T follicular helper cell (primary cell): ENCODE results near the gene SLC25A34.
"Not testable (repeated sequence)": the region's sequence is repeated elsewhere in the genome, so short reads cannot be mapped to it uniquely, and the experiment has no call there.

Experiments
- DNase-seq: peaks from one replicate; pipeline ENCODE4 v3.0.0-alpha.2; 2020; ENCODE audit warnings: low read depth
- total RNA-seq, 2 experiments: gene quantifications; one replicate each; lab custom pipeline; 2026; lab: John Stamatoyannopoulos, UW

Gene SLC25A34
- 2.6 to 3.2 reads per million in 2 experiments for total RNA-seq

DNA sequence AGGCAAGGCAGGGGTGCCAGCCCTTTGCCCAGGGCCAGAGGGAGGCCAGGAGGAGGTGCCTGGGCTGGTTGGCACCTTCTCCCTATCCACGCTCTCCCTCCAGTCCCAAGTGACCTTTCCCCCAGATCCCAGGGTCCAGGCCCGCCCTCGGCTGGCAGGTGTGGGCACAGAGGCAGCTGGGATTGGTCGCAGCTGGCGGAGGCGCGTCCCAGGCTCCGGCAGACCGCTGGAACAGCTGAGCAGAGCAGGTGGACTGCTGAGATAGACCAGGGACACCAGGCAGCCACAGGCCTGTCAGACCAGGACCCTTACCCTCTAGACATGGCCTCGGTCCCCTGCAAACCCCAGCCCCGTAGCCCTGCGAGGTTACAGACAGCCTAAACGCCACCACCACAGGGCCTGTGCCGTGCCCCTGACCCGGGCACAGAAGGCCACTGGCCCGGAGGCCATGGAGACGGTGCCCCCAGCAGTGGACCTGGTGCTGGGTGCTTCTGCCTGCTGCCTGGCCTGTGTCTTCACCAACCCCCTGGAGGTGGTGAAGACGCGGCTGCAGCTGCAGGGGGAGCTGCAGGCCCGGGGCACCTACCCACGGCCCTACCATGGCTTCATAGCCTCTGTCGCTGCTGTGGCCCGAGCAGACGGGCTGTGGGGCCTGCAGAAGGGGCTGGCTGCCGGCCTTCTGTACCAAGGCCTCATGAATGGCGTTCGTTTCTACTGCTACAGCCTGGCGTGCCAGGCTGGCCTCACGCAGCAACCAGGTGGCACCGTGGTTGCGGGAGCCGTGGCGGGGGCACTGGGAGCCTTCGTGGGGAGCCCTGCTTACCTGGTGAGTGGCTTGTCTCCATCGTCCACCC, at the start of gene SLC25A34:
SLC25A34 (plus strand) TSS at position 221 of the 854 bp plus-strand sequence; CDS start at position 449, 228 bp downstream.
- no peak for DNase-seq

DNA sequence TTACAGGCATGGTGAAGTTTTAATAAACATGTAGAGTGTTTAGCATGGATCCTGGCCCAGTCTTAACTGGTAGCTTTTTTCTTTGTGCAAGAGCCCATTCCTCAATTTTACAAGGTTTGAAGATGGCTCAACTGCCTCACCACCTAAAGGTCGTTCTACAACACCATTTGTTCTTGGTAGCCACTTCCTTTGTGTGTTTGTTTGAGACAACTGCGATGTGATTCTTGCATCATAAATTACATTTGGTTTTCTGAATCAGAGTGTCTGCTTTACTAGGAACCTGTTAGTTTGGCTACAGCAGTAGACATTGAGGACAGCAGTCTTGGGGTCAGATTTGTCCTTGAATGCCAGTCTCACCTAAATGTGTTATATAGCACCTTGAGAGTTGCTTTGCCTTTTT, 48.6 kb upstream of the SLC25A34 start:
- no peak for DNase-seq

DNA sequence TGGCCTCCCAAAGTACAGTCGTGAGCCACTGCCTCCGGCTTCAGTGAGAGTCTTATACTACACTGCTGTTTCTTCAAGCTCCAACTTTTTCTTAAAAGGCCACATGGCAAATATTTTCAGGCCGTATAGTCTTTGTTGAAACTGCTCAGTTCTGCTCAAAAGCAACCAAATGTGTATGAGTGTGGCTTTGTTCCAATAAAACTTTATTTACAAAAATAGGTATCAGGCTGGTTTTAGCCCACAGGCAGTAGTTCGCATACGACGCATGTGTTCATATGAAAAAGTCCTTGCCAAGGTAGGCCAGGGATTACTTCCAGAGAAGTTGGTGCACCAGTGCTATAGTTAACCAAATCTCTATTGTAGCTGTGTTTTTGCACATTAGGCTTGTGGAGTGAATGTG, 45.7 kb upstream of the SLC25A34 start:
- DNase-seq = no peak

DNA sequence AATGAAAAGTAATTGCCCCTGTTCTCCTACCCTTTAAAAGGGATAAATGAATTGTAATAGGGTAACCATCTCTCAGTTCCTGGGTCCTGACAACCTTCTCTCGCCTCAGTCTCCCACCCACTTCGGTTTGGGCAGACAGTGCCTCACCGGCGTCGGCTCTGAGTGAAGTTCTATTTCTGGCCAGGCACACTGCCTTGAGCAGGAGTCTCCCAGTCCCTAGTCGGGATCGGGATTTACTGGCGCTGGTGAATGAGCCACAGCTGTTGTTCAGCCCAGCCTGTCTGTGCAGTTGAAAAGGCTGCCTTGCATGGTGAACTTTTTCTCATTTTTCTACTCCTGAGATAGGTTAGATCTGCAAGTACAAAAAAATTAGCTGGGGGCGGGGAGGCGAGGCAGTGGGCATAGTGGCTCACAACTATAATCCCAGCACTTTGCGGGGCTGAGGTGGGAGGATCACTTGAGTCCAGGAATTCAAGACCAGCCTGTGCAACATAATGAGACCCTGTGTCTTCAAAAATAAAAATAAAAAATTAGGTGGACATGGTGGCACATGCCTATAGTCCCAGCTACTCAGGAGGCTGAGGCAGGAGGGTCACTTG, 44.5 kb upstream of the SLC25A34 start:
- no peak for DNase-seq

DNA sequence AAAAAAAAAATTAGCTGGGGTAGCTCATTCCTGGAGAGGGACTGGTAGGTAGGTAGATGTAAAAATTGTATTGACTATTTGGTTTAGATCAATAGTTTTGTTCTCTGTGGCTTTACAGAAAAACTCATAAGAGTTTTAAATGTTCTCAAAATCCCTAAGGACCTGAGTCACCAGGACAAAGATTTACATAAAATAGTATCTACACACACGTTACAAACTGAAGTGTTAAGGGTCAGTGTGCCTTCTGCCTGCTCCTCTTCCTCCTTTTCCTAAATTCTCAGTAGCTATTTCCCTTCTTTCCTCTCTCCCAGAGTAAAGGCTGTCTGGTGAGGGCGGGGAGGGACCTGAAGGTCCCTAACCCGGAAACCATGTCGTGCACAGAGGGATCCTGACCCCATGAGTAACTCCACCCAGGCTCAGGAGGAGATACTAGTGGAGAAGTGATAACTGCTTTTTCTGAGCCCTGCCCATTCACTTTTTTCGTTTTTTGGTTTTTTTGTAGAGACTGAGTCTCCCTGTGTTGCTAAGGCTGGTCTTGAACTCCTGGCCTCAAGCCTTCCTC, 43.9 kb upstream of the SLC25A34 start:
- DNase-seq = no peak

DNA sequence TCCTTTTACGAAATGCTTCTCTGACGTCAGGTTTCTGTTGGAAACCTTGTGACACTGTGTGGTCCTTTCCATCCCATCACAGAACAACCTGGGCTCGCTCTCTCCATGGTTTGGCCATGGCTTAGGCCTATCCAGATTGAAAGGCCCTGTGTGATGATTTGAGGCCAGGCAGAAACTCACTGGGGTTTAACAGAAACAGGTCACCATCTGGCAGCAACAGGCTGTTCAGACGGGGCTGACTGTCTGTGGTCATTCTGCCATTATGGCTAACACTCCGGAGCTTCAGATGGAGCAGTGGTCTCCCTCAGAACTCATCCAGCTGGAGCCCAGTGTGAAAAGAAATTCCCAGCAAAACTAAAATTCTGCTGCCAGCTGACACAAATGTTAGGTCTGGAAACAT, 42.7 kb upstream of the SLC25A34 start:
- no peak for DNase-seq

DNA sequence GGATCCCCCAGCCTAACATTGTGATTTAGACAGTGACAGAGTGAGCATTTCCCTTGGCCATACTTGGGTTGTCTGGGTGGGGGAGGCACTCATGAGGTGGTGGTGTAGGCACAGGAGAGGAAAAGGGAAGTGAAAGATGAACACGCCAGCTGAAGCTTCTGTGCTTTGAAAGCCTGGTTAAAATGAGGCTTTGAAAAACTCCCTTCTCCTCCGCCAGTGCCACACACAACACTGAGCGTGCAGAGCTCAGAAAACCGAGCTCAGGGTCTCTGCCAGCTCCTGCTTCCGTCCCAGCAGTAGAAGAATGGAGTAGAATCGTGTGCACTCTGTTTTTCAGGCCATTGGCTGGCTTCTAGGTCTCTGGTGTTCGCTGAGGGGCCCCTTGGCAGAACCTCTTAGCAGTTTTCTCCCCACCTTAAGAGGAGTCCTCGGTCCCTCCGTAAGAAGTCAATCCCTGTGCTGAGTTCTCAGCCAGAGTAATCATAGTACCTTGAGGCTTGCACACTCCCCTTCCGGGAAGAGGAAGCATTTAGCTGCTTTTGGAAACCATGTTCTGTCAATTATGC, 39.0 kb upstream of the SLC25A34 start:
- DNase-seq = no peak

DNA sequence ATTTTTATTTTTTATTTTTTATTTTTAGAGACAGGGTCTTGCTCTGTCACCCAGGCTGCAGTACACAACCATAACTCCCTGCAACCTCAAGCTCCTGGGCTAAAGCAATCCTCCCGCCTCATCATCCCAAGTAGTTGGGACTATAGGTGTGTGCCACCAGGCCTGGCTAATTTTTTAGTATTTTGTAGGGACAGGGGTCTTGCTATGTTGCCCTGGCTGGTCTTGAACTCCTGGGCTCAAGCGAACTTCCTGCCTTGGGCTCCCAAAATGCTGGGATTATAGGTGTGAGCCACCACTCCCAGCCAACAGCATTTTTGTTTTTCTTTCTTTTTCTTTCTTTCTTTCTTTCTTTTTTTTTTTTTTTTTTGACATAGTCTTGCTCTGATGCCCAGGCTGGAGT, 37.9 kb upstream of the SLC25A34 start:
- DNase-seq = no peak

DNA sequence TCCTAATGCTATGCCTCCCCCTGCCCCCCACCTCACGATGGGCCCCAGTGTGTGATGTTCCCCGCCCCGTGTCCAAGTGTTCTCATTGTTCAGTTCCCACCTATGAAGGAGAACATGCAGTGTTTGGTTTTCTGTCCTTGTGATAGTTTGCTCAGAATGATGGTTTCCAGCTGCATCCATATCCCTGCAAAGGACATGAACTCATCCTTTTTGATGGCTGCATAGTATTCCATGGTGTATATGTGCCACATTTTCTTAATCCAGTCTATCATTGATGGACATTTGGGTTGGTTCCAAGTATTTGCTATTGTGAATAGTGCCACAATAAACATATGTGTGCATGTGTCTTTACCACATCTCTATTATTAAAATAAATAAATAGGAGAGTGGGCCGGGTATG, 36.7 kb upstream of the SLC25A34 start:
- not testable (repeated sequence) for DNase-seq

DNA sequence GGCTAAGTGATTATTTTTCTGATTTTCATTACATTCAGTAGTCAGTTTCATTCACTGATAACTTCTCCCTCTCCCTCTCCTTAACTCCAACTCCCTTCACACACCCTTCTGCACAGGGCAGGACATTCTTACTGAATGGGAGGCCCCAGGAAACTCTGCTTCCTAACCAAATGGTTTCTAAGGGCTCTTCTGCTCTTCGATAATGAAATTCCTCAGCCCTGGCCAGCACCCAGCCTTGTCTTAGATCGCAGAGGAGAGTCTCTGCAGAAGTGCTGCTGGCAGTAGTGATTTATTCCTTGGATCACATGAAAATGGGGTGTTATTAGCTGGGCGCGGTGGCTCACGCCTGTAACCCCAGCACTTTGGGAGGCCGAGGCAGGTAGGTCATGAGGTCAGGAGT, 35.5 kb upstream of the SLC25A34 start:
- DNase-seq = no peak

DNA sequence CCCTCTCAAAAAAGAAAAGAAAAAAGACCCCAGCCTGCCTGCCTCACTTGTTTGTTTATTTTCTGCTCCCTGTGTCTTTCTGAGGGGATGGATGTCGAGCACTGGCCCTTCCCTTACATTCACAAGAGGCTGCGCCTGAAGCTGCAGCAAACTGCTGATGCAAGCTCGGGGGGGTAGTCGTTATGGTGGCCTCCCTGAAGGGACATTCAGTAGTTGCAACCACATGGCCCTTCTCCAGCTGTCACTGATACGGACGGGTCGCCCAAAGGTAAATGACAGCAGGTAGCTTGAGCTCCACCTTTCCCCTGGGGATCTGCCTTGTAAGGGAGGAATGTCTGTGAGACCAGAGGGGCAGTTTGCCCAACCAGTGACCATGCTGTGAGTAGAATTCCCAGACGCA, 34.3 kb upstream of the SLC25A34 start:
- no peak for DNase-seq

DNA sequence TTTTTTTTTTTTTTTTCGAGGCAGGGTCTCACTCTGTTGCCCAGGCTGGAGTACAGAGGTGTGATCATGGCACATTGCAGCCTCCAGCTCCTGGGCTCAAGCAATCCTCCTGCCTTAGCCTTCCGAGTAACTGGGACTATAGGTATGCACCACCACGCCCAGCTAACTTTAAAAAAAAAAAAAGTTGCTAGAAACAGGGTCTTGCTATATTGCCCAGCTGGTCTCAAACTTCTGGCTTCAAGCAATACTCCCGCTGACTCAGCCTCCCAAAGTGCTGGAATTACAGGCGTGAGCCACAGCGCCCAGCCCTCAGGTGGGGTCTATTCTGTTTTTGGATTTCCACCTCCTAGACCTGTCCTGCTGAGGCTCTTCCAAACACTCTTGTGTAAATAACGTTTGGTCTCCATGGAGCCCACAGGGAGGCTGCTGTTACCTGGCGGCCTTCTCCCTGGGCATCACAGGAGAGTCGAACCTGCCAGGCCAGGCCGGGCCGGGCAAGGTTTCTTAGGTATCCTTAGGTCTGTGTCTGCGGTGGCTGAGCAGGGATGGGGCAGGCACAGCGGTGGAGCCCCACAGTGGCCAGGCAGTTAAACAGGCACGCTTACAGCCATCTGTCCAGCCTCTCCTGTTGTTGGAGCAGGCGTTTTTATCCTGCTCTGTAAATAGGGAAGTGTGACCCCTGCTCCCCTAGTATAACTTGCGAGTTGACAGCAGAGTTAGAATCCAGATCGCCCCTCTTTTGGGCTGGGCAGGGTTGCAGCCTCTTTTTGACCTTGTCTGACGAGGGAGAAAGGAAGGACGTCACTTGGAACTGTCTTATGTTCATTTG, 33.1 kb upstream of the SLC25A34 start:
- DNase-seq = no peak

DNA sequence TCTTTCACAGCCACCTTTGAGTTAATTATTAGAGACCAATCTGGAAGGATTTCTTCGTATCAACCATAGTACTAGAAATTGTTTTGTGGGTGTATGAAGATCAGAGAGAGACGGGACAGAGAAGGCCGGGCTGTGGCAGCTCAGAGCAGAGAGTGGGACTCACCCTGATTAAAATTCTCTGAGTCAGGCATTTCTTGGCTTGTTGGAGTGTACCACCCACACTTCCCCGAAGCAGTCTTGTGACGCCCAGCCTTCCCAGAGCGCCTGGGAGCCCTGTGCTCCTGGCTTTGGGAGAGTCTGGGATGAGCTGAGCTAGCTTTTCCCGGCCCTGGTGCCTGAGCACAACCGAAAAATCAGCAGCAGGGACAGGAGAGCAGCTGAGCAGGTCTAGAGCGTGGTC, 32.5 kb upstream of the SLC25A34 start:
- DNase-seq = no peak

DNA sequence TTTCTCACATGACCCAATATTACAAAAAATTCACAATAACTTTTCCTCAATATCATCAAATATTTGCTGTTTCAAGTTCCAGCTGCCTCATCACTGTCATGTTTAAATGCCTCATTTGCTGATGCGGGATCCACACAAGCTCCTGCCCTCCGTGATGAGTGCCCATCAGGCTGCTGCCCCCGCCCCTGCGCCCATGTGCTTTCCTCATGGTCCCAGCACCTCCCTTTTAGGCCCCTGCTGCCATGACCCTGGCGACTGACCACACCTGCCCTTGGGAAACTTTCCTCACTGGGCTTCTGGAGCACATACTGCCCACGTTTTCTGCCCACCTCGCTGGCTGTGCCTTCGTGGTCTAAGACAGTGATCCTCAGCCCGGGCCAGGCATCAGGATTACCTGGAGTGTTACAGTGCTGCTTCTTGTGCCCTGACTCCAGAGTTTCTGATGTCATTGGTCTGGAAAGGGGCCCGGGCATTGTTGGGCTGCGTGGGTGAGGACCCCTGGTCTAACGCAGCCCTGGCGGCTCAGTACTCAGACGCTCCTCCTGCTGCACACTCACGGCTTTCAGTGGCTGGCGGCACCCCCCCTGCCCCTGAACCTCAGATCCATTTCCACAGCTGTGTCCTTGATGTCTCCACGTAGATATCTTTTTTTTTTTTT, 31.4 kb upstream of the SLC25A34 start:
- no peak for DNase-seq

DNA sequence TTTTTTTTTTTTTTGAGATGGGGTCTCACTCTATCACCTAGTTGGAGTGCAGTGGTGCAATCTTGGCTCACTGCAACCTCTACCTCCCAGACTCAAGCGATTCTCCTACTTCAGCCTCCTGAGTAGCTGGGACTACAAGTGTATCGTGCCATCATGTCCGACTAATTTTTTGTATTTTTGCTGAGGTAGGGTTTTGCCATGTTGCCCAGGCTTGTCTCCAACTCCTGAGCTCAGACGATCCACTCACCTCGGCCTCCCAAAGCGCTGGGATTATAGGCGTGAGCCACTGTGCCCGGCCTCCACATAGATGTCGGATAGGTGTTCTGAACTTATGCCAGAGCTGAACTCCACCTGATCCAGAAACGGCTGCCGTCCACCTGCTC, 30.9 kb upstream of the SLC25A34 start:
- DNase-seq = no peak

DNA sequence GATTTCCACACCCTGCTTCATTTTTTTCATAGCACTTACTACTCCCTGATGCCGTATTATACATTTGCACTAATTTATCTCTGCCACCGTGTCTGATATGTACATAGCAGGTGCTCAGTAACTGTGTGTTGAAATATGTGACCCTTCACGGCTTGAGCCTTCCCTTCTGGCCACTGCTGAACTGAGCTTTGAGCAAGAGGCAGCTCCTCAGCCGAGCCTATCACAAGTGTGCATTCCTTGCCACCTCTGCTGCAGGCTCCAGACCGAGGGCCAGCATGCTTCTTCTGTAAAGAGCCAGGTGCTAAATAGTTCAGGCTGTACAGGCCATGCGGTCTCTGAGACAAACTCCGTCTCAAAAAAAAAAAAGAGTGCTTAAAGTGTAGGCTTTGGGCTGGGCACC, 29.3 kb upstream of the SLC25A34 start:
- DNase-seq = no peak

DNA sequence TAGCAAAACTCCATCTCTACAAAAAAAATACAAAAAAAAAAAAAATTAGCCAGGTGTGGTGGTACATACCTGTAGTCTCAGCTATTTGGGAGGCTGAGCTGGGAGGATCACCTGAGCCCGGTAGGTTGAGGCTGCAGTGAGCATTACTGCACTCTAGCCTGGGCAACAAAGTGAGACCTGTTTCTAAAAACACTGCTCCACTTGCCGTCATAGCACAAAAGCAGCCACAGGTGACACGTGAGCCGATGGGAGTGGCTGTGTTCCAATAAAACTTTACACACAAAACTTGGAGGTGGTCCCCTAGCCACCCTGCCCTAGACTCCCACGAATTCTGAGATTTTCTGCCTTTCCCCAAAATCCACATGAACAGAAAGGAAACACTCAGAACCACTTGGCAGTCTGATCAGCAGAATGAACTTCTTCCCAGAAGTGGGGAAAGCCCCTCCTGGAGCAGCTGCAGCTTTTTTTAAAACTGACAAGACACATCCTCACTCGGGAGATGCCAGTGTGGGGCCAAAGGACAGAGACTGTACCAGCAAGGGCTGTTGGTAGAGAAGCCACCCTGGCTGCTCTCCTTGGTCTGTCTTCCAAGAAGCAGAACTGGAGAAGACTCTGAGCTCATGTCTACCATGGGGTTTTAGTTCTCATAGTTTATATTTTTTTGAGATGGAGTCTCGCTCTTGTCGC, 28.7 kb upstream of the SLC25A34 start:
- DNase-seq = no peak

DNA sequence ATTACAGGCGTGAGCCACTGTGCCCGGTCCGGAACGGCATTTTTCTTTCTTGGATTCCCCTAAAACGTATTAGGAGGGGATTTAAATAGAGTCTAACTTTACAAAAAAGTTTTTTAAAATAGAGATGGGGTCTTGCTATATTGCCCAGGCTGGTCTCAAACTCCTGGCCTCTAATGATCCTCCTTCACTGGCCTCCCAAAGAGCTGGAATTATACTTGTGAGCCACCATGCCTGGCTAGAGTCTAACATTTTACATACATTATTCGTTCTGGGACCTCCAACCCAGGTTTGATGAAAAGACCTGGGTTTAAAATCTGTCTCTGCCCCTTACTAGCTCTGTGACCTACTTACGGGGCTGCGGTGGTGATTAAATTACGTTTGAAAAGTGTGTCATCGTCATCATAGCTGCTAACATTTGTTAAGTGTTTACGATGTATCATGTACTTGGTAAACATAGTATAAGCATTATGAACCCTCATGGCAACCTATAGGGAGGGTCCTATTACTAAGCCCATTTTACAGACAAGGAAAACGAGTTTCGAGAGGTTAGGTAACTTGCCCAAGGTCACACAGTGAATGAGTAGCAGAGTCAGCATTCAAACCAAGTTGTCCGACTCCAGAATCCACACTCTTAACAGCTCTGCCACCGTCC, 27.4 kb upstream of the SLC25A34 start:
- no peak for DNase-seq

DNA sequence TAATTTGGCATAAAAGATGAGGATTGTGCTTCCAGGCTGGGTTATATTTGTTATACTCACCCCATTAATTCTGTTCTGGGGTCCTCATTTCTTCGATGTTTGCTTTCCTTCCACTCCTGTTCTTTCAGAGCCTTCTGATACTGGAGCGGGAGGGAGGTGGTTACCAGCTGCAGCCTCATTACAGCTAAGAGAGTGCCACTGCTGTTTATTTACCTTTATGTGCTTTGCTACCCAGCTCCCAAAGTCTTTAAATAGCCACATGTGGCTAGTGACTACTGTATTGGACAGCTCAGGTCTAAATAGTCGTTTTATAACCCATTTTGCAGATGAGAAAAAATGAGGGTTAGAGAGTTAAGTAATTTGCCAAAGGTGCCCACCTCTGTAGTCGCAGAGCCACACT, 26.8 kb upstream of the SLC25A34 start:
- DNase-seq = no peak

DNA sequence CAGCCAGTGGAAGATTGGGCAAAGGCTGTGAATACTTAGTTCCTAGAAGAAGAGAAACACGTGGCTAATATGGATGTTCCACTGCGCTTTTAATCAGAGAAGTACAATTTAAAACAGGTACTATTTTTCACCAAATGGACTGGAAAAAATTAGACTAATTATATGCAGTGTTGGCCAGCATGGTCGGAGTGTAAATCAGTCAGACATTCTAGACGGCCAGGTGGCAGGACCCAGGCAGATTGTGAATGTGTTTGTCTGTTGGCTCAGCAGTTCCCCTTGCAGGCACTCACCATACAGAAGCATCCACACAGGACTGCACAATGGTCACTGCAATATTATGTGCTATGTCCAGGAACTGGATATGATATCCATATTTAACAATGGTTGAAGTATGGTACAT, 23.9 kb upstream of the SLC25A34 start:
- DNase-seq = no peak
